ENCODE measurements around the gene NCOA1.

GRCh38 chr2:24683408-24683807 lies 192.4 kb downstream of the NCOA1 start:
- TF ChIP-seq CTCF (IDR thresholded peaks at IDR 0.05 in 2 of 3, conservative IDR thresholded peaks at IDR 0.05 in 1 of 3; ENCODE audit: control insufficient read depth in 2 of 3, extremely low read depth in 1 of 3, insufficient read depth in 1 of 3, low read depth in 3 of 3, low read length in 3 of 3) (no peak), MEF2A (IDR thresholded peaks at IDR 0.05; ENCODE audit: insufficient read depth, low read depth, low read length) (no peak), HDAC2 (IDR thresholded peaks at IDR 0.05) (no peak), CEBPB (IDR thresholded peaks at IDR 0.05; ENCODE audit: borderline replicate concordance in 1 of 2, low read depth in 2 of 2, low read length in 2 of 2) (no peak), POLR2AphosphoS5 (IDR thresholded peaks at IDR 0.05; ENCODE audit: low read length) (no peak), MYC (IDR thresholded peaks at IDR 0.05; ENCODE audit: insufficient read depth, insufficient read length, insufficient replicate concordance, low read length, severe bottlenecking) (no peak), POLR2A (IDR thresholded peaks at IDR 0.05; ENCODE audit: low read depth, low read length) (no peak), RAD21 (IDR thresholded peaks at IDR 0.05; ENCODE audit: insufficient read depth, low read depth, low read length) (no peak), CREB1 (IDR thresholded peaks at IDR 0.05; ENCODE audit: low read depth) (no peak), PRDM15 (CRISPR knock-in tag; IDR thresholded peaks at IDR 0.05) (no peak), JUND (IDR thresholded peaks at IDR 0.05; ENCODE audit: low read depth, low read length) (no peak), NR2C2 (IDR thresholded peaks at IDR 0.05; ENCODE audit: borderline replicate concordance, control insufficient read depth, insufficient read length, low read depth) (no peak), SUZ12 (IDR thresholded peaks at IDR 0.05; ENCODE audit: unreplicated experiment) (no peak), EZH2 (IDR thresholded peaks at IDR 0.05; ENCODE audit: borderline replicate concordance, control insufficient read depth, low read depth, low read length) (no peak)

Data from GM12878 (cell line).